HS-5 (cell line): ENCODE data around the gene CSNK1G2.

Source experiments
- DNase-seq: peaks from one replicate; pipeline ENCODE4 v3.0.0-alpha.2; 2012; ENCODE audit warnings: low read depth

The CSNK1G2 gene

DNA sequence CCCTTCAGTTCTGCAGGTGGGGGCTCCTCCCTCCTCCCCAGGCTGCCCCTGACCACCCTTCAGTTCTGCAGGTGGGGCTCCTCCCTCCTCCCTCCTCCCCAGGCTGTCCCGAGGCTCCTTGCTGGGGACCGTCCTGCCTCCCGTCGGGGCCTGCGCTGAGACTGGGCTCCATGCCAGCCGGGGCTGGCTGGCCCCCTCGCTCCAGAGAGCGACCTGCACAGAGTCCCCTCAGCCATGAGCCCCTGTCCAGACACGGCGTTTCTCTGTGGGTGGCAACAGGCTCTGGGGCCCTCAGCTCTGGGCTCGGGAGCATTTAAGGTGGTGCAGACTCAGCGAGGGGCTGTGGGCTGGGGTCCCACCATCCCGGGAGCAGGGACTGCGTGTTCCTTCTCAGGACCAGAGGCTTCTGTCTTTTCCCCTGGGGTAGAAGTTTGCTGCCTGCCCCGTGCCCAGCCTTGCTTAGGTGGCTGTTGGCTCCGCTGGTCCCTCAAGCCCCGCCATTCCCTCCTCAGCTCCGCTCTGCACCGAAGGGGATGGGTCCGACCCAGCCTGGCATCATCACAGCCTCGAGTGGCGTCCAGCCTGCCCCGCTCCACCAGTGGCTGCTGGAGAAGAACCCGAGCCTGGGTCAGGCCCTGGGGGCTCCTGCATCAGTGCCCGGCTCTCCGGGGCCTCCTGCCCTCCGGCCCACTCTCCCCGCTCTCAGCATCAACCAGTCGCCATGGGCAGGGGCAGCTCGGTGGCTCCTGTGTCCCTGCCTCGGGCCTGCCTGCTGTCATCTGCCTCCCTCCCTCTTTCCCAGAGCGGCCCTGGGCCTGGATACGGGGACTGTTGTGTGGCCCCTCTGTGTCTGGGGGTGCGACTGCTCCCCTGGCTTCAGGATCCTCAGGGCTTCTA, 27.6 kb downstream of the CSNK1G2 start:
- DNase-seq: no peak

DNA sequence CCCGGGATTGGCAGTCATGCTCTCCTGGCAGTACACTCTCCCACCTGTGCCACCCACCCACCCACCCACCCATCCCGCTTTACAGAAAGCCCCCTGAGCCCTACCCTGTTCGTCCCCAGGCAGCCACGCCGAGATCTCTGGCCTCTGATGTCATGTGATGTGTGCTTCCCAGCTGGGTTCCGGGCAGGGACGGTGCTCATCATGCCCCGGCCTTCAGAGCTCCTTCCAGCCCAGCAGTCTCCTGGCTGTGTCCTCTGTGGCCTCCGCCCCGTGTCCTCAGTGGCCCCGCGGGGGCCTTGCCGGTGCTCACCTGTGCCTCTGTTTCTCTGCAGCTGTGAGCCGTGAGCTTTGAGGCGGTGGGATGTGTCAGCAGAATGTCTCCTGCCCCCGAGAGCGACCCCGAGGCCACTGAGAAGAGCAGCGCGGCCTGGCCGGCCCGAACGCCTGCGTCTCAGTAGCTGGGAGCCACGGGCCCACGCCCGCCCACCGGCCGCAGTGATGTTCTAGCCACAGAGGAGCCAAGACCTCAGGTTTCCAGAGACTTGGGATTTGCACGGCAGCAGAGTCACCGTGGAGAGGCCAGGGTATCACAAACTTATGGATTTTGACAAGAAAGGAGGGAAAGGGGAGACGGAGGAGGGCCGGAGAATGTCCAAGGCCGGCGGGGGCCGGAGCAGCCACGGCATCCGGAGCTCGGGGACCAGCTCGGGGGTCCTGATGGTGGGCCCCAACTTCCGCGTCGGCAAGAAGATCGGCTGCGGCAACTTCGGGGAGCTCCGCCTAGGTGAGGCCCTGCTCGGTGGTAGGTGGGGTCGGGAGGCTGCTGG, 28.4 kb downstream of the CSNK1G2 start:
- no peak for DNase-seq

DNA sequence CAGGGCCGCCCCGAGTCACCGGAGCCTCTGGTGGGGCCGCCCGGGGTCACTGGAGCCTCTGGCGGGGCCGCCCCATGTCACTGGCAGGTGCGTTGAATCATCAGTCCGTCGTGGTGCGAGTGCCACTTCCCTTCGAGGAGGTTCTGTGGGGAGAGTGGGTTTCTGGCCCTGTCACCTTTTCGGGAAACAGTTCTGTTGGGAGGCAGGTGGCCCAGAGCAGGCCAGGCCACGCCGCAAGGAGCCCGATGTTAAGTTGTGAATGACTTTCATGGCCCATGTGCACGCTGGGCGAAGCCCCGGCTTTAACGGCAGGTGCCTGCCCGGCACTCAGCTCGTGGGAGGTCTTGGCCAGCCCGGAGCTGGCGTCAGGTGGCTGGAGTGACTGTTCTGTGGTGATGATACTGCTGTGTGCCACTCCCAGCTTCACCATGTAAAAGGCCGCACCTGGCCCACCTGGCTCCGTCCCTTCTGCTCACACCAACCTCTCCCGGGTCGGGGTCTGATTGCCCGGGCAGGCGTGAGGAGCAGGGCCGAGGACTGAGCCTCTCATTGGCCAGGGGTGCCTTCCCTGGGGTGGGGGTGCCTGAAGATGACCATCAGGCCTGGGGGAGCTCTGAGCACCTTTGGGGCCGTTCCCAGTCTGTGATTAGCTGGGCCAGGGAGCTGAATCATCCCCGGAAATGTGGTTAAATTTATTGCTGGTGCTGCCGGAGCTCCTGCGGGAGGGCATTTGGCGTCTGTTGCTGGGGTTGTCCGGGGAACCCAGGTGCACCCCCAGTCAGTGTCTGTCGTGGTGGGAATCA, 29.2 kb downstream of the CSNK1G2 start:
- DNase-seq: no peak

DNA sequence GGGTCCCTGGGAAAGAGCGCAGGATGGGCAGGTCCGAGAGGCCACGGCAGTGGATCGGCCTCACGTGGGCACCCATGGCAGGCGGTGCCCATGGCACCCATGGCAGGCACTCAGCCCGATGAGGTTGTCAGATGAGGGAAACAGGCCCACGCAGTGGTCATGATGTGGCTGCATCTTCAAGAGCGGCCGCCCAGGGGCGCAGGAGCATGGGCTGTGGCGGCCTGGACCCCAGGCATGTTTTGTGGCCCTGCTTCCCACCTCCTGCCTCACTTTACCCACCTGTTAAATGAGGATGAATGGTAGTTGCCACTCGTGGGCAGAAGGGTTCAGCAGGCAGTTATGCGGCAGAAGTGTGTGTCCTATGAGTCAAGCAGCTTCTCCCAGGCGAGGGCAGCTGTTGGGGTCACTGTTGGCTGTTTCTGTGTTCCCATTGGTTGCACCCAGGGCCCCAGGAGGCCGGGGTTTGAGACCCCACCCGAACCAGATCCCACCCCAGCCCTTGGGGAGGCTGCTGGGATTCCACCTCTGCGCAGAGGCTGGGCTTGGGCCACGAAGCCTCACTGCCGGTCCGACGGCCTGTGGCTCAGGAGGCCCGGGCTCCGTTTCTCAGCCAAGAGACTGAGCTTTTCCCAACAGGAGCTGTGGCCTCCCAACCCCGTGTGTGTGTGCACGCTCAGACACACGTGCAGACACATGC, 30.0 kb downstream of the CSNK1G2 start:
- no peak for DNase-seq

DNA sequence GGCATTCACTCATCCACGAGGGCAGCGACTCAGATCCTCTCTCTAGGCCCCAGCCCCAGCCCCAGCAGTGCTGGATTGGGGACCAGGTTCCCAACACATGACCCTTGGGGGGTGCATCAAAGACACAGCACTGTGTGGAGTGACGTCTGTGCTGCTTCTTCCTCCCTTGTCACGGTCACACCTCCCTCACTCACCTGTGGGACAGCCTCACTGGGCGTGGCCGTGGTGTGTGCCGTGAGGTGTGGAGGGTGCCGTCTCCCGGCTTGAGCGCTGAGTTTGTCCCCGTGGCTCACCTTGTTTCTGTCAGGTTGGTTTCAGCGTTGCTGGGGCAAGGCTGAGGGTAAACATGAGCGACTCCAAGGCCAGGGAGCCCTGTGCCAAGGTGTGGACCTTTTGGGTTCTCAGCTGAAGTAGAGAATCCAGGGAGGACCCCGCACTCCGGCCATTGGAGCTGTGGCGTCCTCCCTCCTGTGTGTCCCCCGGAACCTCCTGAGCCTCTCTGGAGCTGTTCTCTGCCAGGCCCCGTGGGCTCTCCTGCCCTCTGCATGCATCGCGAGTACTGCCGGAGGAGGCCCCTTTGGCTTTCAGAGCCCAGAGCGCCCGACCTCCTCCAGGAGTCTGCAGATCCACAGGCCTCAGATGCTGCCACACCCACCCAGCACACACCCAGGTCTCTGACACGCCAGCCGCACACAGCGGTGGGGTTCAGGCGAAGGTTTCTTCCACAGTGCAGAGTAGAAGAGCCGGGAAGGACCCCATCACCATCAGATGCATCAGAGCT, 33.6 kb downstream of the CSNK1G2 start:
- no peak for DNase-seq

DNA sequence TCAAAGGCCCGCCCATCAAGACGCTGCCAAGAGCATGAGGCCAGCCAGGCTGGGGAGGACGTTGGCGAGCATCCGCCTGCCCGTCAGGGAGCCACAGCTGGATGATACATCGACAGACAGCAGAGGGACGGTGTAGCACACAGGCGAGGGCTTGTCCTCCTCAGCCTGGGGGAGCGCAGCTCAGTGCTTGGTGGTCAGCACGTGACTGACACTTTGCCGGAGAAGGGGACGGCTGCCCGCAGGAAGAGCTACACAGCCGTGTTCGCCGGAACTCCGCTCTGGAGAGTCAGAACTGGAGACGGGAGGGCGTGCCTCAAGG, 34.1 kb downstream of the CSNK1G2 start:
- no peak for DNase-seq

DNA sequence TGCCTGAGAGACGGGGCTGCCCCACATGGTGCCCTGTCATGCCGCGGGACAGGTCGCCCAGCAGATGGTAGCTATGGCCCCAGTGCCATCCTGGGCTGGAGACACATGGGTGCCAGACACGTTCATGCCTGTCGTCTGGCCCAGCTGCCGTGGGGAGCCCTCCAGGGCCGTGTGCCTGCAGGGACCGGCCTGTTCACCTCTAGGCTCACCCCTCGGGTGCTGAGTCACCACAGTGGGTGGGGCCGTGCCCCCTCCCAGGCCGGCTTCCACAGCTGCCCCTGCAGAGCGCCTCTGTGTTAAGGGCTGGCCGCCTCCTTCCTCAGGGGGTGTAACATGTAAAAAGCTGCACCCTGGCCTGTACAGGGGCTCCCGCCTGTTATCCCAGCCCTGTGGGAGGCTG, 36.1 kb downstream of the CSNK1G2 start:
- DNase-seq: no peak

DNA sequence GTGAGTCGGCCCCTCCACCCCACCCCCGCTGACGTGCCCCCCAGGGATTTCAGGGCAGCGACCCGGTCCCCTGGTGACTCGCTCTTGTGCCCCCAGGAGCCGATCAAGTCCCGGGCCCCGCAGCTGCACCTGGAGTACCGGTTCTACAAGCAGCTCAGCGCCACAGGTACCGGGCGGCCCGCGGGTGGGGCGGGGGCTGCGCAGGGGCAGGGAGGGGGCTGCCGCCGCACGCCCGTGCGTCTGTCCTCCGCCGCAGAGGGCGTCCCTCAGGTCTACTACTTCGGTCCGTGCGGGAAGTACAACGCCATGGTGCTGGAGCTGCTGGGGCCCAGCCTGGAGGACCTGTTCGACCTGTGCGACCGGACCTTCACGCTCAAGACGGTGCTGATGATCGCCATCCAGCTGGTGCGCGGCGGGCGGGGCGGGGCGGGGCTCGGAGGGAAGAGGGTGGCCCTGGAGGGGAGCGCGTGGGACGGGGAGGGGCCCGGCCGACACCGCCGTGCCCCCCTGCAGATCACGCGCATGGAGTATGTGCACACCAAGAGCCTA, 37.4 kb downstream of the CSNK1G2 start:
- DNase-seq: no peak

DNA sequence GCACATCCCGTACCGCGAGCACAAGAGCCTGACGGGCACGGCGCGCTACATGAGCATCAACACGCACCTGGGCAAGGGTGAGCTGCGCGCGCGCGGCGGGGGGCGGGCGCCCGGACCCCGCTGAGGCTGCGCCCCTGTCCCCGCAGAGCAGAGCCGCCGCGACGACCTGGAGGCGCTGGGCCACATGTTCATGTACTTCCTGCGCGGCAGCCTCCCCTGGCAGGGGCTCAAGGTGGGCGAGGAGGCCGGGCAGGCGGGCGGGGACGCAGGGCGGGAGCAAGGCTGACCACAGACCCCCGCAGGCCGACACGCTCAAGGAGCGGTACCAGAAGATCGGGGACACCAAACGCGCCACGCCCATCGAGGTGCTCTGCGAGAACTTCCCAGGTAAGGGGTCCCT, 38.0 kb downstream of the CSNK1G2 start:
- DNase-seq: no peak

DNA sequence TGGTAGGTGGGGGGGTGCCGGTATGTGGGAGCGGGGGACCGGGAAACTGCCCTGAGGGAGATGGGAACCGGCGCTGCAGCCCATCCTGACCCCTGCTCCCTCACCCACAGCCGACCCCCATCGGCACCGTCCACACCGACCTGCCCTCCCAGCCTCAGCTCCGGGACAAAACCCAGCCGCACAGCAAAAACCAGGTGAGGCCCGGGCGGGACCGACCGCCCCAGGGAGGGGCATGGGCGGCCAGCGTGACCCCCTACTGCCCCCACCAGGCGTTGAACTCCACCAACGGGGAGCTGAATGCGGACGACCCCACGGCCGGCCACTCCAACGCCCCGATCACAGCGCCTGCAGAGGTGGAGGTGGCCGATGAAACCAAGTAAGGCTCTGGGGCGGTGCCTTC, 38.7 kb downstream of the CSNK1G2 start:
- DNase-seq: no peak

DNA sequence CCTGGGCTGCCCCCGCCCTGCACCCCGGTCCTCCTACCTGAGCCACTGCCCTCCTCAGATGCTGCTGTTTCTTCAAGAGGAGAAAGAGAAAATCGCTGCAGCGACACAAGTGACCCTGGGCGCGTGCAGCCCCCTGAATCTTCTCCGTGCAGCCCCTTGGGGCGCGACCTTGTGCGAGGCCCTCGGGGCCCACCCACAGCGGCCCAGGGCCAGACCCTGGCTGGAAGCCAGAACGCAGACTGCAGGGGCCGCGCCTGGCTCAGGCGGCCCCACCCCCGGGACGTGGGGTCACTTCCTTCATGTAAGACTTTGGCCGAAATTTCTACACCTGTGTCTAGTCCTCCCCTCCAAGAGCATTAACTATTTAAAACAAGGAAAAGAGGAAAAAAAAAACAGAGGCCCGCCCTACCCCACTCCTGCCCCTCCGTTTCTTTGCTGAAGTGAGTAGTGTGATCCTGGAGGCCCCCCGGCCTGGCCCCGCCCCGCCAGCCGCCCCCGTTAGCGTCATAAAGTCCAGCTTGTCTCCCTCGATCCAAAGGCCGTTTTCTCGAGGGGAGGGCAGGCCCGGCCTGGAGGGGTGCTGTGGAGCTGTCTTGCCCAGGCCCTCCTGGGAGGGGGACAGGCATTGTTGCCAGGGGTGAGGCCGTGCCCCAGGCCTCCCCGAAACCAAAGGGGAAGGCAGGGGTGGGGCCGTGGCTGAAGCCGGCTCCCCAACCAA, 39.3 kb downstream of the CSNK1G2 start:
- DNase-seq: no peak

DNA sequence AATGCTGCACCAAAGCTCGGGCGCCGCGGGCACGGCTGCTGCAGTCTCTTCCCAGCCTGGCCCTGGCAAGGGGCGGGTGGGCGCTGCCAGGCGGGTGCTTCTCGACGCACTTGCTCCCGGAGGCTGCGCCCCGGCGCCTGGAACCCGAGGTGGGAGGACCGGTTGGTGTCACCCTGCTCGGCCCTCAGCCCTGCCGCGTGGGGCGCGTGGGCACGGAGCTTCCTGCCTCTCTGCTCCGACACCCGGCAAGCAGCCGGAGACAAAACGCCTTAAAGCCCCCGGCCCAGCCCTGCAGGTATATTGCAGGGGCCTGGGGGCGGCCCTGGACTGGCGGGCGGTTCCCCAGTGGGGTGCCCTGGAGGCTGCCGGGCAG, 39.8 kb downstream of the CSNK1G2 start:
- no peak for DNase-seq

DNA sequence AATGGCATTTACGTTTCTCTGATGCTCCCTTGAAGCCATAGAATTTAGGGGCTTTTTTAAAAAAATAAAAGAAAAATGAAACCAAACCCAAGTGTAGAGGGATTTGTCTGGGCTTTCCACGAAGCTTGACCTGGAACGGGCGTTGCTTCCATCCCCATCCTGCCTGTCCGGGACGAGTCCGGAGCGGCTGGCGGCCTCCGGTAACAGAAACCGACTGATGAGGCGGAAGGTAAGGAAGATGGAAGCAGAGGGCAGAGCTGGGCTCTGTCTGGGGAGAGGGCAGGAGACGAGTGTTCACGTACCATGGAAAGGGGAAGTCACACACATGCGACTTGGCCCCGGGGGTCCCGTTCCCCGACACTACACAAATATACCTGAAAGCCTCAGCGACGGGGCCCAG, 40.3 kb downstream of the CSNK1G2 start:
- no peak for DNase-seq

DNA sequence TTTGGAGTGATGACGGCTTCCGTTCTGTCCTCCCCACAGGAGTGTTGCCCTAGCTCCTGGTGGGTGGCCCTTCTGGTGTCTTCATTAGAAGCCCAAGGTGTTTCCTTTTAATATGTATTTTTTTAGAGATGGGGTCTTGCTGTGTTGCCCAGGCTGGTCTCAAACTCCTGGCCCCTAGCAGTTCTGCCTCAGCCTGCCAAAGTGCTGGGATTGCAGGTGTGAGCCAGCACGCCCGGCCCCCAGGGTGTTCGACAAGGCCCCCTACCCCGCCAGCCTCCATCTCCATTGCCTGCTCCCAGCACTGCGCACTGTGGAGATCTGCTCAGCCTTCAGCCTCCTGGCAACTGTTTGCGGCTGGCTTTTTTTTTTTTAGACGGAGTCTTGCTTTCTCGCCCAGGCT, 43.4 kb downstream of the CSNK1G2 start:
- DNase-seq: no peak

DNA sequence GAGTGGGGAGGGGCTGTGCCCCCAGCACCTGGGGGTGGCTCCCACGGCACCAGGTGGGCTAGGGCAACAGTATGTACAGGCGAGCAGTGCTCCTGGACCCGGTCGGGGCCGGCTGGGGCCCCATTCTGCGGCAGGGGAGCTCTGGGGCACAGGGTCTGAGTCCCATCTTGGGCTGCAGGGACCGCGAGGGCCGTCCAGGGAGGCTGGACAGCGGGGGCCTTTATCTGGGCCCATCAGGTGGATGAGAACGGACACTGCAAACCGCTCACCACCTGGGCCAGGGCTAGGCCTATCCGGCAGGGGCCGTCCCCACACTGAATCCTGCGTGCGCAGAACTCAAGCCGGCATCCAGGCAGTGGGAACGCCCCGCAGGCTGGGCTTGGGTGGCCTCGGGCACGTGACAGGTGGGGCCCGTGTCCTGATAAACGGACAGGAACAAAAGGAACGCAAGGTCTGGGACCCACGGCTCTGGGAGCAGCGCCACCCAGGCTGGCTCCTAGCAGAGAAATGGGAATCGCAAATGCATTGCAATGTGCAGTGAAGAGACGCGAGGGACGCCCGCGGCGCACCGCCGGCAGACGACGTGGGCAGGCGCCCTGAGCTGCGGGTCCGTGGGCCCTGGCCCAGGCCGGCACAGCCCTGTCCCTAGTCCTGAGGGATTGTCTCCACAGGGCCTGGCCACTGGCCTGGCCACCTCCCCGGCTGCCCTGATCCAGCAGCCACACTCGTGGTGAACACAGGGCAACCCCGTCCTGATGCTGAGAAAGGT, 44.8 kb downstream of the CSNK1G2 start:
- no peak for DNase-seq

DNA sequence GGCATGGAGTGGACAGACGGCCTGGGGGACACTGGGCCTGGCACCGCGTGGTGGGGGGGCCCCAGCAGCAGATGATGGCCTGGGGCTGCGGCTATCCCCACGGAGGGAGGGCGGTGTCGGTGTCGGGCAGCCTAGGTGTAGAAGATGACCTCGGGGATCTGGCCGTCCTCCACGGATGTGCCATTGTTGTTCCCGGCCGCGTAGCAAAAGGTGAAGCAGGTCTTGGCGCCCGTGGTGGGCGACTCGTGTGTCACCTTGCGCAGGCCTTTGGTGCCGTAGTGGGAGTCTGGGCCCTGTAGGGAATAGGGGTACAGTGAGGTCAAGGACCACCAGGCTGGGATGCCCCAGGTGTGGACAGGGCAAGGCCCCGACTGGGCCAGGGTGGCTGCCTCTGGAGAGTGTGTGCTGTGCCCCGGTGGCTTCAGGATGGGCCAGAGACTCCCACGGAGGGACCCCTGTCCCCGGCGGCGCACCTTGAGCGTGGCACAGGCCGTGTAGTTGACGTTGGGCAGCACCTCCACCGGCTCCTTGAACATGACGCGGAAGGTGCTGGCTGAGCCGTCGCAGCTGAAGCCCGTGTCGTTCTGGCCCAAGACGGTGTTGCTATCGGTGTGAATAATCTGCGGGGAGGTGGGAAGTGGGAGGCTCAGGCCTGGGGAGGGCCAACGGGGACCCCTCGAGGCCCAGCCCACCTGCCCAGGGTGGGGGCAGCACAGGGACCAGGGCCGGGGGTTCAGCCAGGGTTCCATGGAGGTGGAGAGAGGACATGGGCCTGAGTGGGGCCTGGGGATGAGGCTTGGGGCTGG, 45.6 kb downstream of the CSNK1G2 start:
- no peak for DNase-seq

DNA sequence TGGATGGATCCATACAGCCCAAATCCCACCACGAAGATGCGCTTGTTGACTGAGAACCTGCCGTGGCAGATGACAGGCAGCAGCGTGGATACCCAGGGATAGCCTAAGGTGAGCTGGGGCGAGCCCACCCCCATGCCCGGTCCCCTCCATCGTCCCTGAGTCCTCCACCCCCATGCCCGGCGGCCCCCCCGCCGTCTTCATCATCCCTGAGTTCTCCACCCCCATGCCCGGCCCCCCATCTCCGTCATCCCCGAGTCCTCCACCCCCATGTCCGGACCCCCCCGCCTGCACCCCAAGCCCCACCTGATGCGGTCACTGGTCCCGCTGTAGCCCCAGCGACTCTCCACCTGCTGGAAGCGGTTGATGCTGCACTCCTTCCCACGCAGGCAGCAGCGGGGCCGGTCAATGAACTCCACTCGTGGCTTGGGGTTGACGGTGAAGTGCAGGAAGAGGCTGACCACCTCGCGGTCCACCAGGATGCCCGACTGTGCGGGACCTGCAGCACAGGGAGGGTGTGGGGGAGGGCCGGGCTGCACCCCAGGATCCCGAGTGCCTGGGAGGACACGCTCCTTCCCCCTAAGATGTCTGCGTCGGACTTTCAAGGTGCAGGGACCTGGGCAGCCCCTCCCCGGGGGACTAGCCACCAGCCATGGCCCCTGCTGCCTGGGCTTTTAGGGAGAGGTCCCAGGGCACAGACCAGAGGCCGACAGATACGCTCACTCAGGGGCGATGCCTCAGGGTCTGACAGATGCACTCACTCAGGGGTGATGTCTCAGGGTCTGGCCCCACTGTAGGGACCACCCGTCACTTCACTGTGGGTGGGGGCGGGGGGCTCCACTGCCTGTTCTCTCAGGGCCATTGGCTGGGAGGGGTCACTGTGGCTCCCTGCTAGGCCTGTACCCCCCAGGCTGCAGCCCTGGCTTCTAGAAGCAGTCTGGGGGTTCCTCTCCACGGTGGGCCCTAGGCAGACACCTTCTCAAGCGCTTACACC, 46.5 kb downstream of the CSNK1G2 start:
- DNase-seq: no peak
